Esophagus muscularis mucosa (tissue), 4 donors: ENCODE measurements around the gene DIP2C. TPM values are rescaled to one million over a fixed set of nuclear protein-coding genes. Genes with fewer than 3 reads are reported as not detected.

Source experiments
- DNase-seq: peaks from one replicate; pipeline ENCODE4 v3.0.0-alpha.2; 2017; ENCODE audit errors: extremely low spot score
- H3K27ac ChIP-seq, 4 donors: fragments of 200-600 bp; sonication (generic); replicated peaks in 1 of 4; 1 replicate in 3 of 4; 2 replicates in 1 of 4; pipeline ENCODE4 v1.5.1; 2016 to 2019; ENCODE audit warnings: mild to moderate bottlenecking in 1 of 4
- H3K27me3 ChIP-seq, 4 donors: fragments of 200-600 bp; sonication (generic); one replicate each; pipeline versions ENCODE4 v1.5.1 to v1.6.0; 2016 to 2019
- H3K36me3 ChIP-seq, 4 donors: fragments of 200-600 bp; sonication (generic); one replicate each; pipeline ENCODE4 v1.5.1; 2016 to 2019
- H3K4me1 ChIP-seq, 4 donors: fragments of 200-600 bp; sonication (generic); one replicate each; pipeline ENCODE4 v1.5.1; 2016 to 2019
- H3K4me3 ChIP-seq, 4 donors: fragments of 200-600 bp; sonication (generic); 1 replicate in 2 of 4; 2 replicates in 2 of 4; pipeline ENCODE4 v1.5.1; 2016 to 2019; ENCODE audit warnings: mild to moderate bottlenecking in 4 of 4, moderate library complexity in 1 of 4
- H3K9me3 ChIP-seq, 4 donors: fragments of 200-600 bp; sonication (generic); 1 replicate in 3 of 4; 2 replicates in 1 of 4; pipeline ENCODE4 v1.5.1; 2016 to 2019
- CTCF ChIP-seq, 3 experiments: fragments of 200-600 bp in 2 of 3; fragments of 450-650 bp in 1 of 3; sonication (generic) in 2 of 3; IDR thresholded peaks; one replicate each; pipeline ENCODE4 v1.5.1; 2017 to 2019; ENCODE audit warnings: antibody characterized with exemption in 3 of 3, mild to moderate bottlenecking in 2 of 3, moderate library complexity in 1 of 3
- EP300 ChIP-seq: sonication (generic); formaldehyde crosslinking; IDR thresholded peaks from one replicate; pipeline ENCODE4 v1.6.1; 2017; ENCODE audit warnings: antibody characterized with exemption
- POLR2A ChIP-seq: fragments of 450-650 bp; IDR thresholded peaks from one replicate; pipeline ENCODE4 v1.6.1; 2017; ENCODE audit warnings: antibody characterized with exemption, moderate library complexity, mild to moderate bottlenecking, low read depth
- POLR2AphosphoS5 ChIP-seq, 2 donors: sonication (generic); formaldehyde crosslinking; IDR thresholded peaks; one replicate each; pipeline ENCODE4 v1.6.1; 2017; ENCODE audit warnings: antibody characterized with exemption in 2 of 2
- WGBS: methylation state at CpG from one replicate; pipeline ENCODE4 v1.1.5; 2018; 5-methylcytosine and 5-hydroxymethylcytosine counted together
- intact Hi-C: fragments of 100-400 bp; cut with DNase I; formaldehyde crosslinking; loops from one replicate; pipeline ENCODE4 v1.15.1; 2023
- total RNA-seq, 4 donors: library from RNA; depleted of rRNA; stranded (reverse); fragments of >200 nt; gene quantifications; one replicate each; pipeline versions ENCODE4 v1.1.0 to v1.2.1, GENCODE V29; 2016

The DIP2C gene
- total RNA-seq, 4 donors from 2014 or later = 38.6 to 66.4 (median 55.7) TPM

- H3K4me3 ChIP-seq = peak overlapping the region in 3 of 4 donors; percentile 9 to 13 (median 11)
- H3K4me1 ChIP-seq = peaks cover 35 to 86% (median 69%) of the 10 kb centered on the region in 4 donors
- peak overlapping the region; percentile 58 to 85 (median 74) for H3K27ac ChIP-seq
These were observed 179.0 kb downstream of the DIP2C start for GRCh38 chr10:510415-510881.

GRCh38 chr10:509361-510102 lies 179.9 kb downstream of the DIP2C start:
- DNase-seq = no peak
- TF ChIP-seq CTCF (IDR thresholded peaks at IDR 0.05) (no peak), EP300 (no peak), POLR2AphosphoS5 (IDR thresholded peaks at IDR 0.05) (no peak), POLR2A (no peak)
- intact Hi-C loops = loop anchor here (2.0 to 5.0 kb wide), 3 partner anchors 57 to 283 kb away; partner anchors contain the start of gene DIP2C
- Histone ChIP-seq H3K36me3 (peaks cover 0 to 13% (median 4%) of the 10 kb centered on the region in 4 donors), H3K9me3 (no peaks in the 10 kb centered on the region), H3K4me3 (no peak overlapping the region), H3K27ac (peak overlapping the region; percentile 58 to 85 (median 74)), H3K4me1 (peaks cover 32 to 86% (median 62%) of the 10 kb centered on the region in 4 donors), H3K27me3 (no peaks in the 10 kb centered on the region)
- WGBS = 94% methylated on average over 19 of the region's 30 CpGs

More at GRCh38 chr10:510415-510881, 179.0 kb downstream of the DIP2C start:
- WGBS = 42% methylated on average over 14 of the region's 17 CpGs
- DNase-seq = no peak
- Histone ChIP-seq H3K36me3 (peaks cover 0 to 13% (median 4%) of the 10 kb centered on the region in 4 donors), H3K9me3 (no peaks in the 10 kb centered on the region), H3K27me3 (no peaks in the 10 kb centered on the region)
- TF ChIP-seq POLR2AphosphoS5 (IDR thresholded peaks at IDR 0.05) = peak in 1 of 2 donors; percentile 65
- TF ChIP-seq CTCF (IDR thresholded peaks at IDR 0.05) = no peak
- intact Hi-C loops = loop anchor here (2.0 to 5.0 kb wide), 3 partner anchors 58 to 282 kb away; partner anchors contain the start of gene DIP2C

GRCh38 chr10:508726-509125 lies 180.7 kb downstream of the DIP2C start:
- intact Hi-C loops = no loop called here
- H3K4me3 ChIP-seq = no peak overlapping the region
- H3K4me1 ChIP-seq = peaks cover 26 to 78% (median 54%) of the 10 kb centered on the region in 4 donors
- no peak for DNase-seq
- H3K9me3 ChIP-seq = no peaks in the 10 kb centered on the region
- no peaks in the 10 kb centered on the region for H3K27me3 ChIP-seq
- 97% methylated on average over 12 of the region's 13 CpGs for WGBS
- H3K27ac ChIP-seq = peak overlapping the region in 2 of 4 donors; percentile 82 to 85
- TF ChIP-seq EP300 (no peak), POLR2AphosphoS5 (IDR thresholded peaks at IDR 0.05) (no peak), CTCF (IDR thresholded peaks at IDR 0.05) (no peak), POLR2A (no peak)
- H3K36me3 ChIP-seq = peaks cover 0 to 13% (median 4%) of the 10 kb centered on the region in 4 donors

GRCh38 chr10:507908-508444 lies 181.5 kb downstream of the DIP2C start:
- no peak overlapping the region for H3K4me3 ChIP-seq
- H3K27ac ChIP-seq = peak overlapping the region in 2 of 4 donors; percentile 82 to 85
- no peak for DNase-seq
- H3K36me3 ChIP-seq = peaks cover 0 to 13% (median 4%) of the 10 kb centered on the region in 4 donors
- H3K4me1 ChIP-seq = peaks cover 25 to 70% (median 47%) of the 10 kb centered on the region in 4 donors
- no peaks in the 10 kb centered on the region for H3K27me3 ChIP-seq
- H3K9me3 ChIP-seq = no peaks in the 10 kb centered on the region
- 90% methylated on average over 12 of the region's 12 CpGs for WGBS
- intact Hi-C loops = no loop called here
- TF ChIP-seq CTCF (IDR thresholded peaks at IDR 0.05) = no peak
- no peak for TF ChIP-seq POLR2AphosphoS5 (IDR thresholded peaks at IDR 0.05)
- TF ChIP-seq EP300 = no peak
- no peak for TF ChIP-seq POLR2A
